ENCODE data around the gene AAGAB. TPM values are rescaled to one million over a fixed set of nuclear protein-coding genes. Genes with fewer than 3 reads are reported as not detected.

The AAGAB gene
- total and polyA plus RNA-seq, 9 donors = 18.2 to 22.5 (median 20.4) TPM

GRCh38 chr15:67232591-67232990 is 21.9 kb downstream of the AAGAB start:
- Histone ChIP-seq H3K27me3 (ENCODE audit: control insufficient read depth, insufficient read depth, low read length) (no peaks in the 10 kb centered on the region), H3K4me3 (ENCODE audit: low read length) (no peak overlapping the region), H3K36me3 (ENCODE audit: control insufficient read depth, insufficient read depth, low read length) (peaks cover 21% of the 10 kb centered on the region), H3K9me3 (replicated peaks; ENCODE audit: control insufficient read depth, low read depth, low read length) (no peaks in the 10 kb centered on the region), H3K27ac (ENCODE audit: low read length) (no peak overlapping the region), H3K4me1 (ENCODE audit: control insufficient read depth, insufficient read depth, low read length) (no peaks in the 10 kb centered on the region)
- WGBS (ENCODE audit: insufficient coverage) = no CpG with 5 or more reads among the region's 3 CpGs
- DNase-seq = no peak

DNA sequence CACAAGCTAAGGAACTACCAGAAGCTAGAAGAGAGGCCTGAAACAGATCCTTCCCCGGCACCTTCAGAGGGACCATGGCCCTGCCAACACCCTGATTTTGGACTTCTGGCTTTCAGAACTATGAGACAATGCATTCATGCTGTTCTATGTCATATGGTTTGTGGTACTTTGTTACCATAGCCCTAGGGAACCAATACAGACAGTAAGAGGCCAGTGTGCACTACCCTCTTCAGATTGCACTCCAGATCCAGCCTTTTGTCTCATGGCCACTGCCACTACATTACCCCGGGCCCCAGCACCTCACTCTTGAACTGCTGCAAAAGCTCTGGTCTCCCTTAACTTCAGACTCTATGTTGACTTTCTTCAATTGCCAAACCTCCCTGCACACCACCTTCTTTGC is 24.0 kb downstream of the AAGAB start:
- Histone ChIP-seq H3K9me3 (replicated peaks; ENCODE audit: control insufficient read depth, low read depth, low read length) (no peaks in the 10 kb centered on the region), H3K4me3 (ENCODE audit: low read length) (no peak overlapping the region), H3K4me1 (ENCODE audit: control insufficient read depth, insufficient read depth, low read length) (no peaks in the 10 kb centered on the region), H3K27me3 (ENCODE audit: control insufficient read depth, insufficient read depth, low read length) (no peaks in the 10 kb centered on the region), H3K36me3 (ENCODE audit: control insufficient read depth, insufficient read depth, low read length) (peaks cover 21% of the 10 kb centered on the region), H3K27ac (ENCODE audit: low read length) (no peak overlapping the region)
- DNase-seq = no peak
- 100% methylated on average over 1 of the region's 2 CpGs for WGBS (ENCODE audit: insufficient coverage)

- no CpG with 5 or more reads among the region's 1 CpG for WGBS (ENCODE audit: insufficient coverage)
- peaks cover 16% of the 10 kb centered on the region for H3K36me3 ChIP-seq (ENCODE audit: control insufficient read depth, insufficient read depth, low read length)
- H3K4me1 ChIP-seq (ENCODE audit: control insufficient read depth, insufficient read depth, low read length) = no peaks in the 10 kb centered on the region
- DNase-seq = no peak
- no peak overlapping the region for H3K4me3 ChIP-seq (ENCODE audit: low read length)
- no peaks in the 10 kb centered on the region for H3K9me3 ChIP-seq (replicated peaks; ENCODE audit: control insufficient read depth, low read depth, low read length)
- no peak overlapping the region for H3K27ac ChIP-seq (ENCODE audit: low read length)
- H3K27me3 ChIP-seq (ENCODE audit: control insufficient read depth, insufficient read depth, low read length) = no peaks in the 10 kb centered on the region
Measured at GRCh38 chr15:67228286-67228685, 26.2 kb downstream of the AAGAB start.

GRCh38 chr15:67227846-67228245 is 26.6 kb downstream of the AAGAB start:
- peaks cover 16% of the 10 kb centered on the region for H3K36me3 ChIP-seq (ENCODE audit: control insufficient read depth, insufficient read depth, low read length)
- H3K9me3 ChIP-seq (replicated peaks; ENCODE audit: control insufficient read depth, low read depth, low read length) = no peaks in the 10 kb centered on the region
- H3K27ac ChIP-seq (ENCODE audit: low read length) = no peak overlapping the region
- H3K4me1 ChIP-seq (ENCODE audit: control insufficient read depth, insufficient read depth, low read length) = no peaks in the 10 kb centered on the region
- H3K4me3 ChIP-seq (ENCODE audit: low read length) = no peak overlapping the region
- WGBS (ENCODE audit: insufficient coverage) = no CpG with 5 or more reads among the region's 1 CpG
- no peak for DNase-seq
- no peaks in the 10 kb centered on the region for H3K27me3 ChIP-seq (ENCODE audit: control insufficient read depth, insufficient read depth, low read length)

DNA sequence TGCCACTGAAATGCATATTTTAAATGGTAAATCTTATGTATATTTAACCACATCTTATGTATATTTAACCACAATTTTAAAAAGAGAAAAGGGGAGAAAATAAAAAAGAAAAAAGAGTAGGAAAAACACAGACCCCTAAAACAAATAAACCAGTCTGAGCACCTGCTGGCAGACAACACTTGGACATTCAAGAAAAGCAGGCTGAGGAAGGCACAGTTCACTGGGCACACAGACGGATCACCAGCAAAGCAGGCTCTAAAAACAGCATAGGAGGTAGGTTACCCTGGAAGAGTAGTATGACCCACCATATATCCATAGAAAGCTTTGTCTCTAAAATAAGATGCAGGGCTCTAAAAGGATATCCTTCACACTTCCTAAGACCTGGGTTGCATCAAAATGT is 27.0 kb downstream of the AAGAB start:
- Histone ChIP-seq H3K36me3 (ENCODE audit: control insufficient read depth, insufficient read depth, low read length) (peaks cover 16% of the 10 kb centered on the region), H3K4me1 (ENCODE audit: control insufficient read depth, insufficient read depth, low read length) (no peaks in the 10 kb centered on the region), H3K4me3 (ENCODE audit: low read length) (no peak overlapping the region), H3K27ac (ENCODE audit: low read length) (no peak overlapping the region), H3K9me3 (replicated peaks; ENCODE audit: control insufficient read depth, low read depth, low read length) (no peaks in the 10 kb centered on the region), H3K27me3 (ENCODE audit: control insufficient read depth, insufficient read depth, low read length) (no peaks in the 10 kb centered on the region)
- no peak for DNase-seq
- no CpG with 5 or more reads among the region's 1 CpG for WGBS (ENCODE audit: insufficient coverage)

DNA sequence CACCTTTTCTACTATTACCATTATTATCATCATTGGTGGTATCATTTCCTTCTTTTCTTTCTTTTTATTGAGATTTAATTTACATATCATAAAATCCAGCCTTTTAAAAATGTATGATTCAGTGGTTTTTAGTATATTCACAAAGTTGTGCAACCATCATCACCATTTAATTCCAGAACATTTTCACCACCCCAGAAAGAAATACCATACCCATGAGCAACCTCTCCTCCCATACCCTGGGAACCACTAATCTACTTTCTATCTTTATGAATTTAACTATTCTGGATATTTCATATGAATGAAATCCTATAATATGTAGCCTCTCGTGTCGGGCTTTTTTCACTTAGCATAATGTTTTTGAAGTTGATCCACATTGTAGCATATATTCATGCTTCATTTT is 29.1 kb downstream of the AAGAB start:
- Histone ChIP-seq H3K27ac (ENCODE audit: low read length) (no peak overlapping the region), H3K36me3 (ENCODE audit: control insufficient read depth, insufficient read depth, low read length) (peaks cover 6% of the 10 kb centered on the region), H3K4me3 (ENCODE audit: low read length) (no peak overlapping the region), H3K4me1 (ENCODE audit: control insufficient read depth, insufficient read depth, low read length) (no peaks in the 10 kb centered on the region), H3K27me3 (ENCODE audit: control insufficient read depth, insufficient read depth, low read length) (no peaks in the 10 kb centered on the region), H3K9me3 (replicated peaks; ENCODE audit: control insufficient read depth, low read depth, low read length) (no peaks in the 10 kb centered on the region)
- WGBS (ENCODE audit: insufficient coverage) = no CpG with 5 or more reads among the region's 2 CpGs
- no peak for DNase-seq

- DNase-seq = no peak
- 90% methylated on average over 2 of the region's 3 CpGs for WGBS (ENCODE audit: insufficient coverage)
- H3K27ac ChIP-seq (ENCODE audit: low read length) = no peak overlapping the region
- H3K9me3 ChIP-seq (replicated peaks; ENCODE audit: control insufficient read depth, low read depth, low read length) = no peaks in the 10 kb centered on the region
- no peaks in the 10 kb centered on the region for H3K27me3 ChIP-seq (ENCODE audit: control insufficient read depth, insufficient read depth, low read length)
- no peaks in the 10 kb centered on the region for H3K4me1 ChIP-seq (ENCODE audit: control insufficient read depth, insufficient read depth, low read length)
- no peak overlapping the region for H3K4me3 ChIP-seq (ENCODE audit: low read length)
- H3K36me3 ChIP-seq (ENCODE audit: control insufficient read depth, insufficient read depth, low read length) = peaks cover 4% of the 10 kb centered on the region
Measured at GRCh38 chr15:67224889-67225288, 29.6 kb downstream of the AAGAB start.

GRCh38 chr15:67219288-67219687 is 35.2 kb downstream of the AAGAB start:
- H3K27ac ChIP-seq (ENCODE audit: low read length) = no peak overlapping the region
- H3K27me3 ChIP-seq (ENCODE audit: control insufficient read depth, insufficient read depth, low read length) = no peaks in the 10 kb centered on the region
- no peaks in the 10 kb centered on the region for H3K9me3 ChIP-seq (replicated peaks; ENCODE audit: control insufficient read depth, low read depth, low read length)
- 100% methylated on average over 2 of the region's 2 CpGs for WGBS (ENCODE audit: insufficient coverage)
- no peaks in the 10 kb centered on the region for H3K36me3 ChIP-seq (ENCODE audit: control insufficient read depth, insufficient read depth, low read length)
- no peak for DNase-seq
- H3K4me1 ChIP-seq (ENCODE audit: control insufficient read depth, insufficient read depth, low read length) = no peaks in the 10 kb centered on the region
- no peak overlapping the region for H3K4me3 ChIP-seq (ENCODE audit: low read length)

- DNase-seq = no peak
- Histone ChIP-seq H3K4me1 (ENCODE audit: control insufficient read depth, insufficient read depth, low read length) (no peaks in the 10 kb centered on the region), H3K27me3 (ENCODE audit: control insufficient read depth, insufficient read depth, low read length) (no peaks in the 10 kb centered on the region), H3K36me3 (ENCODE audit: control insufficient read depth, insufficient read depth, low read length) (no peaks in the 10 kb centered on the region), H3K9me3 (replicated peaks; ENCODE audit: control insufficient read depth, low read depth, low read length) (no peaks in the 10 kb centered on the region), H3K27ac (ENCODE audit: low read length) (no peak overlapping the region), H3K4me3 (ENCODE audit: low read length) (no peak overlapping the region)
Measured at GRCh38 chr15:67218428-67218827, 36.0 kb downstream of the AAGAB start.

- Histone ChIP-seq H3K4me3 (ENCODE audit: low read length) (no peak overlapping the region), H3K9me3 (replicated peaks; ENCODE audit: control insufficient read depth, low read depth, low read length) (no peaks in the 10 kb centered on the region), H3K27me3 (ENCODE audit: control insufficient read depth, insufficient read depth, low read length) (no peaks in the 10 kb centered on the region), H3K36me3 (ENCODE audit: control insufficient read depth, insufficient read depth, low read length) (no peaks in the 10 kb centered on the region), H3K4me1 (ENCODE audit: control insufficient read depth, insufficient read depth, low read length) (no peaks in the 10 kb centered on the region), H3K27ac (ENCODE audit: low read length) (no peak overlapping the region)
- no peak for DNase-seq
Measured at GRCh38 chr15:67216859-67217258, 37.6 kb downstream of the AAGAB start.

DNA sequence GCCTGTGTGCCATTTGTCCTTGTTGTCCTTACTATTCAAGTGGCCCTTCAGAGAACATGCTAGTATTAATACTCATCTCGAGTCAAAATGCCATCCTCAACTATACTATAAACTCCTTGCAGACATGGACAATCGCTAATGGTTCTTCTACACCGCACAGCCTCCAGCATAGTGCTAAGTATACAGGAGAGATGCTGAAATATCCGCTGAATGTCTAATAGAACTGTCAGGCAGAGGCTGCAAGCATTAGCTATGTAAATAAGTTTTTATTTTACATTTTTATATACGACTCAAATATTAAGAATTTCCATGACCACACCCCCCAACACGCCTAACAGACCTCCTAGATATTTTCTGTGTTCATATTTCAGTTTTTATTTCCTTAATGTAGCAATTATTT is 39.4 kb downstream of the AAGAB start:
- H3K27ac ChIP-seq (ENCODE audit: low read length) = no peak overlapping the region
- H3K4me1 ChIP-seq (ENCODE audit: control insufficient read depth, insufficient read depth, low read length) = no peaks in the 10 kb centered on the region
- WGBS (ENCODE audit: insufficient coverage) = no CpG with 5 or more reads among the region's 6 CpGs
- no peak overlapping the region for H3K4me3 ChIP-seq (ENCODE audit: low read length)
- DNase-seq = no peak
- no peaks in the 10 kb centered on the region for H3K36me3 ChIP-seq (ENCODE audit: control insufficient read depth, insufficient read depth, low read length)
- H3K9me3 ChIP-seq (replicated peaks; ENCODE audit: control insufficient read depth, low read depth, low read length) = no peaks in the 10 kb centered on the region
- no peaks in the 10 kb centered on the region for H3K27me3 ChIP-seq (ENCODE audit: control insufficient read depth, insufficient read depth, low read length)
